Cardiac septum (tissue), 1 donor: ENCODE results near the gene COL4A2. TPM values are rescaled to one million over a fixed set of nuclear protein-coding genes. Genes with fewer than 3 reads are reported as not detected.

ENCODE experiments used
- DNase-seq: peaks from one replicate; pipeline ENCODE4 v3.0.0-alpha.2; 2020; ENCODE audit warnings: low spot score
- intact Hi-C: fragments of 100-400 bp; cut with DNase I; formaldehyde crosslinking; loops from one replicate; pipeline ENCODE4 v1.14.0; 2022
- total RNA-seq: library from RNA; stranded (reverse); fragmentation: NEBNext Ultra II Directional; extraction: Animal tissue kit (Norgen Biotek cat#: 25700); gene quantifications from one replicate; pipeline ENCODE4 v1.2.1, GENCODE V29; 2021
- donor health status: DM: no; HTN: no; CAD: no.

The COL4A2 gene
- total RNA-seq, 1 donor from 2014 or later, result 165 TPM

DNA sequence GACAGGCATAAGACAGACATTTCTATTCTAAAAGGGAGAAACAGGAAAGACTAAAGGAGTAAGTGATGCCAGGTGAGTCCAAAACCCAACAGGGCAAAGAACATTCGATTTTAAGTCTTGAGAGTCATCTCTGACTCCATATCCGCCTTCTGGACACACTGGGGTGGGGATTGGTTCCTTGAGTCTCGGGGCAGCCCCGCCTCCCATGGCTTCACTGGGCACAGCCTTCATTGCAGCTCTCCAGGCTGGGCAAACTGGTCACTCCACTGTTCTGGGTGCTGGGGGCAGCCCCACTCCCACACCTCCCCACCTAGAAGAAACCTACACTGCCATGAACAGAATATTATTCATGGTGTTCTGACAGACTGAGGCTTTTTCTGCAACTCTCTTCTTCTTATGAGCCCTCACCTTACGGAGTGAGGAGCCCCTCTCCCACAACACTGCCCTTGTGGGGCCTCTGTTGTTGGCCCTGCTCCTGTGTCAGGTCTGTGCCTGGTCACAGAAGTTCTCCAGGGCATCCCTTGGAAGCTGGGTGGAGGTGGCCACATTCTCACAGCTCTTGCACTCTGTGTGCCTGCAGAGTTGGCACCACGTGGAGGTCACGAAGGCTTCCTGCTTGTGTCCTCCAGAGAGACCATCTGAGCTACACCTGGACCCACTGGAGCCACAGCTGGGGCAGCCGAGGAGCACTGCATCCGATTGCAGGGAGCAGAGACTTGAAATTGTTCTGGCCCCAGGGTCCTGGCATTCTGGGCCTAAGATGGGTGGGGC, 95.4 kb downstream of the COL4A2 start:
- DNase-seq, result no peak
- intact Hi-C loops, result no loop called here

DNA sequence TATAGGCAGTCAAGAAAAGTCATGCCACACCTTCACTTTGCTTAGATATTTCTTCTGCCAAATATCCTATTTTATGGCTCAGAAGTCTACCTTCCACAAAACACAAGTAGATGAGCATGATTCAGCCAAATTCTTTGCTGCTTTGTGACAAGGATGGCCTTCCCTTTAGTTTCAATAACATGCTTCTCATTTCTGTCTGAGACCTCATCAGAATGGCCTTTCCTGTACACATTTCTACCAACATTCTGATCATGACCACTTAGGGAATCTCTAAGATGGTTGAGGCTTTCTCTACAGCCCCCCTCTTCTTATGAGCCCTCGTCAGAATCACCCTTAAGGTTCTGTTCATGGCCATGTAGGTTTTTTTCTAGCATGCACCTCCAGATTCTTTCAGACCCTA, 96.2 kb downstream of the COL4A2 start:
- intact Hi-C loops, result no loop called here

GRCh38 chr13:110403721-110404120, 96.6 kb downstream of the COL4A2 start:
- intact Hi-C loops, result no loop called here
- DNase-seq, result no peak

More for the DNA sequence above, 96.2 kb downstream of the COL4A2 start:
- no peak for DNase-seq

DNA sequence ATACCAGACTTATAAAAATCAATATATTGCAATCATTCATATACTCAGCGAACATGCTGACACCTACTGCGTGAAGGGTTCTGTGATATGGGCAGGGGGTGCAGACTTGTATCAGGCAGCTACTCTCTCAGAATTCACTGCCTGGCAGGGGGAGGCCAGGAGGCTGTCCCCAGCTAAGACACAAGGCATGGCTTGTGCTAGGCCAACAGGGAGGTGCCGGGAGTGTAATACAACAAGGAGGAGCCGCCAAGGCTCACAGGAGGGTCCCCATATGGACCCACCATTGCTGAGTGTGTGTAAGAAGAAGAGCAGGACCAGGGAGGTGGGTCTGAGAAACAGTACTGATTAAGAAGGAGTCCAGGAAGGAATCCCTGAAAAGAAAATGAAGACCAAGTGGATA, 97.2 kb downstream of the COL4A2 start:
- intact Hi-C loops, result no loop called here
- DNase-seq, result no peak

DNA sequence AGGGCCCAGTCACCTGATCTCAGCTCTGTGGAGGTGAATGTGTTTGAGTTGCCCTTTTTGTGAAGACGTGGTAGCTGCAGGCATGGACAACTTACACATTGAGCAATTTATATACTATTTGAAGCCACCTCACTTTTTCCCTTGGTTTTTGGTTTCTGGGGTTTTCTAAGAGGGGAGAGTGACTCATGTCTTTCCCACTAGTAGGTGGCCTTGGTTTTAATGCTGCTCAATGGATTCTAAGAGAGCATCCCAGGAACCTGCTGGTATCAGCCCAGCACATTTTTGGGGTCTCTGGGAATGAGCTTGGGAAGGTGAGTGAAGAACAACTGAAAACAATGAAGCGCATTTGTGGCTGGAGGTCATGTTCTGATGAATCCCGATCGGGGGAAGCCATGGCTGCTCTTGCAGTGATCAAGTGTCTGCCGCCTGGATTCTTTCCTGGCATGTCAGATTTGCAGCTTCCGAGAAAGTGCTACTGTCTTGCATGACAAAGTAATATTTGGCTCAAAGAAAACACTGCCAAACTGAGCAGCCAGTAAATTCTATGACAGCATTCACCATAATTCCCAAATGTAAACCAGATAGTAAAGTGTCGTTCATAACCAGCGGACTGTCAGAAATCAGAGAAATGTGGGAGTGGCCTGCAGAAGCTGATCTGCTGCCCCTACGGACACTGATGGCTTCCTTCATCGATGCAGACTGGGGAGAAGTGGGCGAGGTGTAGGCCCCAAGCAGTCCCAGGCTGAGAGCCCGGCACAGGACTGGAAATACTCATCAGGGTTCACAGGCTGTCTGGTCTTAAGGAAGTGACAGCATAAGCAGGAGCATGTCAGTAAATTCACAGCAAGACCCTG, 98.7 kb downstream of the COL4A2 start:
- no peak for DNase-seq
- intact Hi-C loops, result loop anchor here (2.0 to 5.0 kb wide), 2 partner anchors 89 to 101 kb away; no protein-coding TSS in a partner anchor

DNA sequence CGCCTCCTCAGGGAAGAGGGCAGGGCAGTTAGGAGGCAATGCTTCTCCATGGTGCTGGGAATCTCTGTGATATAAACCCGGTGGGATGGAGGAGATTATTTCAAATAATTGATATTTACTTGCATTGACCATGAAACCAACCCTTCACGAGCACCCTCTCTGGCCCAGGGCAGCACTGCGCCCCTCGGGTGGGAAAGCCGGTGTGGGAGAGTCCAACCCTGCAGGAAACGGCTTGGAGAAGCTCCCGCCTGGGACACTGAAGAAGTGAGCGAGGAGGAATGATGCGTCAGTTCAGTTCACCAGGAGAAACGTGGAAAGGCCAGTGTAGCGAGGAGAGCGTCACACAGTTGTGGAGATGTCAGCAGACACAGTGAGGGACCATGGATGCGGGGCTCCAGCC, 99.9 kb downstream of the COL4A2 start:
- intact Hi-C loops, result loop anchor here (2.0 to 5.0 kb wide), 2 partner anchors 90 to 102 kb away; no protein-coding TSS in a partner anchor
- DNase-seq, result no peak

- no peak for DNase-seq
- intact Hi-C loops, result loop anchor here (2.0 to 5.0 kb wide), 2 partner anchors 90 to 103 kb away; no protein-coding TSS in a partner anchor
These were observed 100.4 kb downstream of the COL4A2 start for GRCh38 chr13:110407531-110407930.

DNA sequence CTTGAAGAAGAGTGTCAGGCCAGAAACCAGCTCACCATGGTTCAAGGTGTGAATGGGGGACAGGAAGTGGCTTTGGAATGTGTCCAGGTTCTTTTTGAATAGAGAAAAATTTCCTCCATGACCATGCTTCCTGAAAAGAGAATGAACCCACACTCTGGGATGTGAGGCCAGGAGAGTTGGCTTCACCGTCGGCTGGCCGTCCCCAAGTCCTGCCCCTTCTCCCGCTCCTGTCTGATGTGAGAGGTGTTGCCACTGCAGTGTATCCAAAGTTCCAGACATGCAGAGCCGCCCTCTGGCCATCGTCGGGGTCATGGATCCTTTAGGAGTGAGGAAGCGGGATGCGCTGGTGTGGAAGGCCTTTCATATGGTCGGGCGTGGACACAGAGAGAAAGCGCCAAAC, 101.2 kb downstream of the COL4A2 start:
- no peak for DNase-seq
- intact Hi-C loops, result loop anchor here (2.0 to 5.0 kb wide), 2 partner anchors 19 to 91 kb away; no protein-coding TSS in a partner anchor

DNA sequence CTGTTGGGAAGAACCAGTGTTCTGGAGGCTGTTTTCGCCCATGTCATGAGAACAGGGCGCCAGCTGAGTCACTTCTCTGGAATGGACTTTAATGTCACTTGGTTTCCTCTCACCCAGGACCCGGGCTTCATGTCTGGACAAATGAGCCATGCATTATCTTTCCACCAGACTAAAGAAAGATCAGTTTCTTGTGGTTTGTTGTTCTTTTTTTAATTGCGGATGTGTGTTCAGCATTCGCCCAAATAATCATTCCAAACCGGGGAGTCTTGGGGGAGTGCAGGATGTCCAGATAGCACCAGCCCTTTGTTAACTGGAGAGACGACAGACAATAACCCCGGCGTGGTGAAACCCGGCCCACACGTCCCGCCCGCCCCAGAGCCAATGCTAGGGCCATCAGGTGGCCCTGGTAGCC, 102.5 kb downstream of the COL4A2 start:
- no peak for DNase-seq
- intact Hi-C loops, result loop anchor here (2.0 to 5.0 kb wide), 2 partner anchors 21 to 92 kb away; no protein-coding TSS in a partner anchor

DNA sequence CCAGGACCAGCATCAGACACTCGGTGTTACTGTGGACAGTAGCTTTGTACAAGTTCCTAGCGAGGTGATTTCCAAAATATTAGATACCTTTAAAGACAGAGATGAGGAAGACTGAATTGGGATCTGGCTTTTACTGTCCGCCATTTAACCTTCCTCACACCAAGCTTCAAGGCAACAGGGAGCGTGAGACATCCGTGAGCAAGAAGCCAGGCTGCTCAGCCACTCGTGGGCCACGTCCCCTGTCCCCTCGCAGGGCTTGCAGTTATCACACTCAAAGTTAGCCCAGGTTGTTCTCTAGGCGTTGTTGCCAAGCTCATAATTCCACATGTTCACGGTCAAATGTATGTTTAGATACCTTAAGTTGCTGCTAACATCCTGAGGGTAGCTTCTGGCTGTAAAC, 102.9 kb downstream of the COL4A2 start:
- DNase-seq, result no peak
- intact Hi-C loops, result loop anchor here (2.0 to 5.0 kb wide), 2 partner anchors 21 to 93 kb away; no protein-coding TSS in a partner anchor

DNA sequence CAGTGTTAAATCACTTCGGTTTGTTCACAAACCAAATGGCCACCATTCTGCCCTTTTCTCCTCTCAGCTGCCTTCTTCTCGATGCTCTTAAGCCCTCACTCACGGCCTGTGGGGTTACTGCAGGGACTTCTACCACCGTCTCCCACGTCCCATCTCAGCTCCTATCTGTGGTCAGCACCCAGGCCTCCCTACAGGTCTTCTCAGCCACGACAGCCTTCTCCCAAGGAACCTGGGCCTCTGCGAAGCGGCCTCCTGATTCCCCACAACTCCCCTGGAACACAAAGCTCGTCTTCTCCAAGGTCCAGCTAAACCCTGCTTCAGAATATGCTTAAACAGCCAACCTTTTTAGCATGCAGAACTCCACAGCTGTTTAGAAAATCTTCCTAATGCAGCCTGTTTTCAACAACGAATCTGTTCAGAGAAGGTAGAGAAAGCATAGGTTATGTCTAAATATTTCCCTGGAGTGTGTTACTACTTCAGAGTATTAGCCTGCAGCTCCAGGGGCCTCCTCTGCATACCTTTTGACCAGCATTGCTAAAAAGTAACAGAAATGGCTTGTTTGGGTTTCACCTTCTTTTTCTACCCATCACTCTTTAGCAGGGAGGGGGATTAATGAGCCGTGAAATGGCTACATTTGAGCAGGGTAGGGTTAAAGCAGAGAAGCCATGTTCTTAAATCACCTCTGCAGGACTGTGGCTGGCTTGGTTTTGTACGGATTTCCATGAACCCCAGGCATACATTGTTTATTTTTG, 104.0 kb downstream of the COL4A2 start:
- intact Hi-C loops, result no loop called here
- DNase-seq, result no peak

GRCh38 chr13:110411688-110412059, 104.6 kb downstream of the COL4A2 start:
- DNase-seq, result no peak
- intact Hi-C loops, result loop anchor here (2.0 kb wide), 2 partner anchors 149 to 189 kb away; no protein-coding TSS in a partner anchor

DNA sequence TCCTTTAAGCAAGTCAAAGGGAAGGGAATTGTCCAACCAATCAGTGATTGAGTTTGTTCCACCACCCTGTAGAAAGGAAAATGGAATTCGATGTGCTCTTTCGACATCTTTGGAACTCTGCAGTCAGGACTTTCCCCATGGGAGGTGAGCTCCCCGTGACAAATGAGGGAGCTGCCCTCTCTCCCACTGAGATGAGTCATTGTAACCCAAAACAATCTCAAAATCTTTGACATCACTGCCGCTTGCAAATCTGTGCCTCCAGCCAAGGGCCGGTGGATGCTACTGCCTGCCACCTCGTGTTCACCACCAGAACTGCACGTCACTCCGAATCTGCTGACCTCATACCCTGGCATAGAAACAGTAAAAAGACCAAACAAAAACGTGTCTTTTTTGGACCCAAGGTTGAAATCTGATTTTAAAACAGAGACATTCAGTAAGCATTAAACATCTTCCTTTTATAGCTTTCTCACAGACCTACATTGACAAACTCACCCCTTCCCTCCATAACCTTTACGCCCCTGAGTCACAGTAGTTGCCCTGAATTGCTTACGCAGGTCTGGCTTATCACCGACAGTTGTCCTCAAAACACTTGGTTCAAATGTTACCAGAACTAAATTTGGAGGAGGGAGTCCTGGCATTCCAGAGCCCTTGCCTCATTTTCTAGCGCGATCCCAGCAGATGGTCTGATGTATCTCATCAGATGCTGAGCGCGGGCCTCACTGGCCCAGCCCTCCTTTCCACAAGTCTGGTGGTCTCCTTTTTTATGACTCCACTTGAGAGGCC, 105.2 kb downstream of the COL4A2 start:
- DNase-seq, result peak; percentile 91
- intact Hi-C loops, result loop anchor here (2.0 kb wide), 2 partner anchors 150 to 190 kb away; no protein-coding TSS in a partner anchor

DNA sequence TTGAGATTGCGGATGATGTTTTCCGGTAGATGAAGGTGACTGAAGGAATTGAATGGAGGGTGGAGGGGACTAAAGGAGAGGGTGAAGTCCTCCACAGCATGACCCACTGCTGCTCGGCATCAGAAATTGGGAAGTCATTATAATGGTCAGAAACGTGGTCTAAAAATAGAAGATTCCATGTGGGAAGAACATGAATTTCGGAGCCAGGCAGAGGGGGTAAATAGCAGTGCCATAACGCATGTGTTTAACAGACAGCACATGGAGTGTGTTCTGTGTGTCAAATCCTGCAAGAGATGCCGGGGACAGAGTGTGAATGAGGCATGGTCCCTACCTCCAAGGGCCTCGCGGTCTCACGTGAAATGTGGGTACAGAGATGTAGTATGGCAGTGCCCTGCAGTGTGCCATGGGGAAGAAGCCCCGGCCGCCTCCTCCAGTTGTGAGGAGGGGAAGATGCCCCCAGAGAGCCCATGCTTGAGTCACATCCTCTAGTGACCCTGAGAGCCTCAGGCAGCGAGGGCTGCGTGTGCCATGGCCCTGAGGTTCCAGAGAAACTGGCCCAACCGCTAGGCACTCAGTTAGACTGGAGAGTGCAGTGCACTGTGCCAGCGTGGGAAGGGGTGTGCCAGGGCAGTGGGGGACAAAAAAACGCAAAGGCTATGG, 106.1 kb downstream of the COL4A2 start:
- intact Hi-C loops, result loop anchor here (2.0 kb wide), 2 partner anchors 150 to 190 kb away; no protein-coding TSS in a partner anchor
- no peak for DNase-seq

DNA sequence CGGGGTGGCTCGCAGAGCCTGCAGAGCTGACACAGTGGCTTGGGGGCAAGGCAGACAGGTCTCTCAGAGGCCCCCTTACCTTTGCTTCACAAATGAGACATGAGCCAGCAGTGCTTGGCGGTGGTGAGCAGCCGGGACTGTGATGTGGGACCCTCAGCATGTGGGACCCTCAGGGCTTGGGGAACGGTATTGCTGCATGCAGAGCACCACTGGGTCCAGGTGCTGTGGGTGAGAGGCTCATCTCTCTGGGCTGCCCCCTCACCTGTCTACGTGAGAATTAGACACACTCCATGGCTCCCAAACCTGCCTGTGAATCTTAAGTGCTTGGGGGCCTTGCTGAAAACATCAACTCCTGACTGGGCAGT, 106.6 kb downstream of the COL4A2 start:
- intact Hi-C loops, result loop anchor here (2.0 kb wide), 2 partner anchors 151 to 191 kb away; no protein-coding TSS in a partner anchor
- no peak for DNase-seq

- no peak for DNase-seq
- intact Hi-C loops, result no loop called here
These were observed 107.2 kb downstream of the COL4A2 start for GRCh38 chr13:110414283-110414682.

GRCh38 chr13:110414931-110415330, 107.8 kb downstream of the COL4A2 start:
- intact Hi-C loops, result no loop called here
- no peak for DNase-seq

DNA sequence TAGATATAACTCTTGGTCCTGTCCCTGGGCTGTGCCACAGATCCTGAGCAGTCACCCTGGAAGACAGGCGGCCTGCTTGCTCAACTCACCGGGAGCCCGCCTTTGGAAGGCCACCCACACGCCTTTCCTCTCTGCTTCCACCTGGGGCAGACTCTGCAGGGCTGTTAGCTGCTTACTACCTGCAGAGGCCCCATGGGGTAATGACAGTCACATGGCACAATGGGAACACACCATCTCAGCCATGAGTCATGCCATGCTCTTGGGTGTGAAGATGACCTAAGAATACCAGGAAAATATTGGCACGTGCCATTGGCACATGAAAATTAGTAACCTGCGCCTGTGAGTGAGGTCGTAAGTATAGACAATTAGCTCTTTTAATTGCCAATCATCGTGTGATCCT, 108.6 kb downstream of the COL4A2 start:
- intact Hi-C loops, result no loop called here
- DNase-seq, result no peak
